ENCODE data around the gene ZNF513. TPM values are rescaled to one million over a fixed set of nuclear protein-coding genes. Genes with fewer than 3 reads are reported as not detected.
"Not testable (repeated sequence)": the region's sequence is repeated elsewhere in the genome, so short reads cannot be mapped to it uniquely, and the experiment has no call there.

ZNF513 gene
- total and polyA plus RNA-seq, 5 experiments from 2014 or later = 2.0 to 18.8 (median 6.0) TPM

DNA sequence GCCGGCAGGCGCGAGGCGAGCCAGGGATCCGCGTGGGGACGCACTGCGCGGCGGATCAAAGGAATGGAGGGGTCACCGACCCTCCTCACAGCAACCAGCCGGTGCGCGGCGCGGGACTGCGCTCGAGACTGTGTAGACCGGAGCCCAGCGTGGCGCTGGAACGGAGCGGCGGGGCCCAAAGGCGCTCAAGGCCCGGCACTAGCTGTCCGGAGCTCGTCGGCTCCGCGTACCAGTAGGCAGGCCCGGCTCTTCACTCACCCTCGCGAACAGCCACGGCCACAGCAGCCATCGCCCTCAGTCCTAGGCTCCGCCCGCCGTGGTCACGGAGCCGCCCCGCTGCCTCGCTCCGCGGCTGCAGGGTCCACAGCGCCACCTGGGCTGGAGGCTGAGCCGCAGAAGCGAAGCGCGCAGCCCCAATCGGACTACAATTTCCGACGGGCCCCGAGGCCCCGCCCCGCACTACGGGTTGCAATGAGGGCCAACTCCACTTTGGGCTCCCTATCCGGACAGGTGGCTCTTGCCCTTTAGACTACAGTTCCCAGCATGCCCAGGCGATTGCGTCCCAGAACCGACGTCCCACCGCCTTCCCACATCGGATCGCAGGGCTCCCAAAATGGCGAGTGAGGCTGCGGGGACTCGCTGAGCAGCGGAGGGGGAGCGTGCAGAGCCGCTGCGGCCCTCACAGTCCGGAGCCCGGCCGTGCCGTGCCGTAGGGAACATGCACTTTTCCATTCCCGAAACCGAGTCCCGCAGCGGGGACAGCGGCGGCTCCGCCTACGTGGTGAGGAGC lies 10.3 kb downstream of the ZNF513 start, which contains the start of the genes EIF2B4 and SNX17:
TSS of gene EIF2B4 (minus strand) at position 313 of the 790 bp plus-strand sequence. CDS start at position 289, 24 bp downstream.
TSS of gene SNX17 (plus strand) at position 591 of the 790 bp plus-strand sequence. CDS start at position 719, 128 bp downstream.
- Mint-ChIP-seq H3K36me3 (peaks cover 4 to 64% (median 18%) of the 10 kb centered on the region in 3 donors), H3K4me1 (peaks cover 26 to 43% (median 42%) of the 10 kb centered on the region in 4 donors), H3K27me3 (no peaks in the 10 kb centered on the region), H3K9me3 (no peaks in the 10 kb centered on the region), H3K27ac (peak within 1 kb of the TSS; percentile 92 to 99 (median 97)), H3K4me3 (peak within 1 kb of the TSS; percentile 84 to 100 (median 96))
- ATAC-seq = peak; percentile 91 to 93
- DNase-seq = peak; percentile 96 to 99 (median 99)
- POLR2A ChIA-PET = interaction anchor here (0.9 to 5.6 kb wide), 12 partner anchors 10 to 299 kb away, joined by 3 to 71 read pairs (median 6); partner anchors contain the start of genes GTF3C2, KHK, MPV17 and NRBP1

DNA sequence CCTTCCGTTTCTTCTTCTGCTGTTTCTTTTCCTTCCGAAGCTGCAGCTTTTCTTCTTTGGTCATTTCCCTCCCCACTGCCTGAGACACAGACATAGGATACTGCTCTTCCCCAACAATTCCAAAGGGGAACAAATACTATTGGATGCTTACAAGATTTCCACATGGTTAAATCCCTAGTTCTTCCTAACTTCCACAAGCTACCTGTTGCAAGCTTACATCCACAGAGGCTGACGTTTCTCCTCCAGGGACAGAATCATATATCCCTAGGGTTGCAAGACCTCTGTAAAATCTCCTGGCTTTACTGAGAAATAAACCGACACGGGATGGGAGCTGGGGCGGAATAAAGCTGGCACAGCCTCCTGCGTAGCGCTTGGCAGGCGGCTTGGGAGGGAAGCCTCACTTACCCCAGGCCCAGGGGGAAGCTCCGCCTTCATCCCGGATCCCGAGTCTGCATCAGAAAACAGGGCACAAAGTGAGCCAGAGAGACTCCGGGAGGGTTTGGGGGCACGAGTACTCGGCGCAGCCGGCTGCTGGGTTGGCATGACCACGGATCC lies 11.0 kb downstream of the ZNF513 start:
- ATAC-seq = no peak
- peak overlapping the region; percentile 89 to 99 (median 97) for H3K27ac Mint-ChIP-seq
- peaks cover 25 to 43% (median 42%) of the 10 kb centered on the region in 4 donors for H3K4me1 Mint-ChIP-seq
- peak overlapping the region; percentile 84 to 100 (median 96) for H3K4me3 Mint-ChIP-seq
- no peak for DNase-seq
- H3K36me3 Mint-ChIP-seq = peaks cover 4 to 60% (median 14%) of the 10 kb centered on the region in 3 donors
- POLR2A ChIA-PET = interaction anchor here (1.1 to 5.6 kb wide), 9 partner anchors 11 to 298 kb away, joined by 3 to 71 read pairs (median 7); partner anchors contain the start of genes GTF3C2, MPV17, NRBP1 and OST4
- no peaks in the 10 kb centered on the region for H3K27me3 Mint-ChIP-seq
- H3K9me3 Mint-ChIP-seq = no peaks in the 10 kb centered on the region

DNA sequence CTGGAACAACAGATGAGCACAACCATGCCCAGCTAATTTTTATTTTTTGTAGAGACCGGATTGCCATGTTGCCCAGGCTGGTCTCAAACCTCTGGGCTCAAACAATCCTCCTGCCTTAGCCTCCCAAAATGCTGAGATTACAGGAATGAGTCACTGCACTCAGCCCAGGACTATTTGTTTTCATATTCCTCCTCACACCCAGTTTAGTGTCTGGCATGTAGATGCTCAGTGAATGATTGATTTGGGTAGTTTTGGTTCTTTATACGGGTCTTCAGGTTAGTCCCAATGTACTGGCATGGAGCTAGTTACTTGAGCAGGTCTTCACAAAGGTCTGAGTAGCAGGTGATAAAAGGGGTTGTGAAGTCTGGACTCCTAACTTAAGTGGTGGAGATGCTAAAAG lies 16.6 kb downstream of the ZNF513 start:
- H3K27ac Mint-ChIP-seq = peak overlapping the region in 1 of 10 donors; percentile 43
- POLR2A ChIA-PET = interaction anchor here (1.2 kb wide), 1 partner anchor 46 kb away, joined by 5 read pairs; the partner anchor contains the start of gene PPM1G
- H3K9me3 Mint-ChIP-seq = no peaks in the 10 kb centered on the region

DNA sequence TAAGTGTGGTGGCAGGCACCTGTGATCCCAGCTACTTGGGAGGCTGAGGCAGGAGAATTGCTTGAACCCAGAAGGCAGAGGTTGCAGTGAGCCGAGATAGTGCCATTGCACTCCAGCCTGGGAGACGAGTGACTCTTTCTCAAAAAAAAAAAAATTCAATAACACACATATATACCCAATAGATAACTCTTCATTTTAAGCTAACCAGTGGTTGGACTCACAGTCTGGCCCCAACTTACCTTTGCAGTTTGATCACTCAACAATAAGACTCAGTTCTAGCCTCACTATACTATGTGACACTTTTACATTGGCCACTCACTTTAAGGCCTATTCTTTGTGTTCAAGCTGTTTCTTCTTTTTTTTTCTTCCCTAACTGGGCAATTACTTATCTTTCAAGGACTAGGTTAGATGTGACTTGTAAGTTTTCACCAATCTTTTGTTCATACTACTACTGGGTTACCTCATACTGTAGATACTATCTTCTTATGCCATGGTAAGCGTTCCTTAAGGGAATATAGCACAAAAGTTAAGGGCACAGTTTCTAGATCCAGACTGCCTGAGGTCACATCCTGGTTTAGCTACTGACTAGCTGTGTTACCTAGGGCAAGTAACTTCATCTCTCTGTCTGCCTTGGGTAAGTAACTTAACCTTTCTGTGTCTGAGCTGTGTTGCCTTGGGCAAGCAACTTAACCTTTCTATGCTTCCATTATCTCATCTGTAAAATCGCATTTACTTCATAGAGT lies 17.7 kb downstream of the ZNF513 start:
- DNase-seq = no peak
- POLR2A ChIA-PET = interaction anchor here (0.7 to 1.1 kb wide), 2 partner anchors 23 to 40 kb away, joined by 3 to 4 read pairs; partner anchors contain the start of gene MPV17
- peaks cover 0 to 38% (median 10%) of the 10 kb centered on the region in 3 donors for H3K36me3 Mint-ChIP-seq
- peaks cover 4 to 10% (median 9%) of the 10 kb centered on the region in 4 donors for H3K4me1 Mint-ChIP-seq
- no peaks in the 10 kb centered on the region for H3K27me3 Mint-ChIP-seq
- no peak for ATAC-seq
- H3K9me3 Mint-ChIP-seq = no peaks in the 10 kb centered on the region
- peak overlapping the region in 5 of 10 donors; percentile 5 to 79 (median 44) for H3K27ac Mint-ChIP-seq
- H3K4me3 Mint-ChIP-seq = no peak overlapping the region

More for the DNA sequence above, 16.6 kb downstream of the ZNF513 start:
- no peak for DNase-seq
- no peak overlapping the region for H3K4me3 Mint-ChIP-seq
- peaks cover 3 to 10% (median 5%) of the 10 kb centered on the region in 4 donors for H3K4me1 Mint-ChIP-seq
- no peaks in the 10 kb centered on the region for H3K27me3 Mint-ChIP-seq
- ATAC-seq = no peak
- peaks cover 0 to 46% (median 8%) of the 10 kb centered on the region in 3 donors for H3K36me3 Mint-ChIP-seq

DNA sequence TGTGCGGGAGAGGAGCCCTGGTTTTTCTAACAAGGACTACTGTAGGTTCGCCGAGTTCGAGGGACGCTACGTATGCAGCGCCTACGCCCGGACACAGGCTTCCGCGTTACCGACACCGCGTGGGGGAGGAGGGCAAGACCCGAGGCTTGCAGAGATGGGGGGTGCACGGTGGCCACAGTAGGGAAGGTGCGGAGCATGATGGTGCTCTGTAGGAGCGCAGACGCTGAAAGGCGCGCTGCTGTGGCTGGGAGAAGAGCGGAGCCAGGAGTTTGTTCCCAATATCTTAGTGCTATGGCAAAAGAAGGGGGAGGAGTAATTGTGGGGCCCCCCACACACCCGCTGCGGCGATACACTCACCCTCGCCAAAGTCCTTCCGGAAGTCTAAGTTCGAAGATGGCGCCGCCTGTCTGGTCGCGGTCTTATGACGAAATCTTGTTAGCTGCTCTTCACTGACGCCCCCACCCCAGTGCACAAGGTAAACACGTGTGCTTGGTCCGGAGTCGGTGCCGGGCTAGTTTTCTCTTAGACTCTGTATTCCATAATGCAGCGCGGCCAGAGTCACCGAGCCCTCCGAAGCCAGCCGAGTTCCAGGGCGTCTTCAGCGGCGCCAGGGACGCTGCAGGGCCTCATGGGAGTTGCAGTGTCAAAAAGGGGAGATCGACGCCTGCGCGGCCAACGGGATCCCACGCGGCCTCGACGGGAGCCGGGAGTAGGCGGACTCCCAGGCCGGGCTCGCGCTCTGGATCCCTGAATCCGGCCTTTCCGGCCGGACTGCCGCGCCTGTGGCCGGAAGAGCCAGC lies 24.0 kb downstream of the ZNF513 start, which contains the start of gene GTF3C2:
TSS of gene GTF3C2 (minus strand) at position 383 of the 800 bp plus-strand sequence. CDS start 13,210 bp downstream, outside the sequence.
- peaks cover 19 to 63% (median 52%) of the 10 kb centered on the region in 4 donors for H3K4me1 Mint-ChIP-seq
- H3K27me3 Mint-ChIP-seq = no peaks in the 10 kb centered on the region
- peak within 1 kb of the TSS; percentile 97 to 100 (median 99) for H3K27ac Mint-ChIP-seq
- ATAC-seq = peak; percentile 82
- no peaks in the 10 kb centered on the region for H3K9me3 Mint-ChIP-seq
- DNase-seq = peak; percentile 76 to 98 (median 90)
- H3K36me3 Mint-ChIP-seq = peaks cover 0 to 2% (median 2%) of the 10 kb centered on the region in 3 donors
- POLR2A ChIA-PET = interaction anchor here (0.5 to 2.4 kb wide), 10 partner anchors 9 to 305 kb away, joined by 3 to 55 read pairs (median 4); partner anchors contain the start of genes AGBL5, EIF2B4, MPV17 and NRBP1
- peak within 1 kb of the TSS; percentile 96 to 100 (median 98) for H3K4me3 Mint-ChIP-seq

DNA sequence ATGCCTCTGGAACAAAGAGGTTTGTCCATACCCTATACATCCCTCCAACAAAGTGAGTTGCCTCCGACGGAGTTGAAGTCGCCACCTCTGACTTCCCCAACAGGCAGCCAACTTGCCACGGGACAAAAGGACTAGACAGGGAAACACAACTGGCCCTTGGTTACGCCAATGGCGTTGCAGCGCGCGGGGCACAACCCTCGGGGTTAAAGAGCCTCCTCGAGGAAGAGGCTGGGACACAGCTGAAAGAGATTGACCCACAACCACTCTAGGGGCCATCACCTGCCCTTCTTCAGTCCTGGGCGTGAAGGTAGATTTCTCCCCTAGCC lies 24.5 kb downstream of the ZNF513 start:
- Mint-ChIP-seq H3K27ac (peak overlapping the region; percentile 97 to 100 (median 99)), H3K4me1 (peaks cover 21 to 68% (median 56%) of the 10 kb centered on the region in 4 donors), H3K36me3 (peaks cover 0 to 2% (median 2%) of the 10 kb centered on the region in 3 donors), H3K9me3 (no peaks in the 10 kb centered on the region), H3K27me3 (no peaks in the 10 kb centered on the region), H3K4me3 (peak overlapping the region; percentile 96 to 100 (median 98))
- ATAC-seq = peak; percentile 21 to 23
- peak in 2 of 10 donors; percentile 26 to 43 for DNase-seq
- POLR2A ChIA-PET = interaction anchor here (0.5 to 2.4 kb wide), 9 partner anchors 14 to 1052 kb away, joined by 3 to 55 read pairs (median 5); partner anchors contain the start of genes EIF2B4, MPV17, NRBP1 and PPM1G

DNA sequence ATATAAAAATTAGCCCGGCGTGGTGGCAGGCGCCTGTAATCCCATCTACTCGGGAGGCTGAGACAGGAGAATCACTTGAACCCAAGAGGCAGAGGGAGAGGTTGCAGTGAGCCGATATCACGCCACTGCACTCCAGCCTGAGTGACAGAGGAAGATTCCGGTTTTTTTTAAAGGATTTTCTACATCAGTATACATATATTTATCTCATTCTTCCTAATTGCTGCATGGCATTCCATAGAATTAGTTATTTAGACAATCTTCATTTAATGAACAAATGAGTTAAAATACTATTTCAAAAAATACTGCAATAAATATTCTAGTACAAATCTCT lies 26.0 kb downstream of the ZNF513 start:
- POLR2A ChIA-PET = interaction anchor here (0.6 to 1.8 kb wide), 3 partner anchors 15 to 228 kb away, joined by 5 to 6 read pairs (median 6); no protein-coding TSS in a partner anchor
- H3K4me1 Mint-ChIP-seq = peaks cover 21 to 78% (median 65%) of the 10 kb centered on the region in 4 donors

DNA sequence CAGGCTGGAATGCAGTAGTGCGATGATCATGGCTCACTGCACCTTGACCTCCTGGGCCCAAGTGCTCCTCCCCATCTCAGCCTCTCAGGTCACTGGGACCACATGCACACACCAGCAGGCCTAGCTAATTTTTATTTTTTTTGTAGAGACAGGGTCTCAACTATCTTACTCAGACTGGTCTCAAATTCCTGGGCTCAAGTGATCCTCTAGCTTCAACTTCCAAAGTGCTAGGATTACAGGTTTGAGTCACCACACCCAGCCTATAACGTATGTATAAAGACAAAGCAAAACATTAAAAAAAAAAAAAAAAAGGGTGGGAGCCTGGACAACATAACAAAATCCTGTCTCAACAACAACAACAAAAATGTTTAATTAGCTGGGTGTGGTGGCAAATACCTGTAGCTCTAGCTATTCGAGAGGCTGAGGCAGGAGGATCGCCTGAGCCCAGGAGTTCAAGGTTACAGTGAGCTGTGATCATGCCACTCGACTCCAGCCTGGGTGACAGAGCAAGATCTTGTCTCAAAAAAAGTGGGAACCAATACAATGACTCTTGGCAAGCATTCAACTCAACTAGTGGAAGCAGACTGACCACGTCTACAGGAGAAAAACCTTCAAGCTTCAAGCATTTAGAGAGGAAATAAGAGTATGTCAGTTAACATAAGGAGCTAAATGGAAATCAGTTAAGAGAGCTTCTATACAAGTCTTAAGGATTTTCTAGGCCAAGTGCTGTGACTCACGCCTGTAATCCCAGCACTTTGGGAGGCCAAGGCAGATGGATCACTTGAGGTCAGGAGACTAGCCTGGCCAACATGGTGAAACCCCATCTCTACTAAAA lies 26.6 kb downstream of the ZNF513 start:
- no peaks in the 10 kb centered on the region for H3K27me3 Mint-ChIP-seq
- ATAC-seq = no peak
- H3K4me3 Mint-ChIP-seq = peak overlapping the region in 8 of 10 donors; percentile 33 to 69 (median 55)
- peaks cover 23 to 81% (median 69%) of the 10 kb centered on the region in 4 donors for H3K4me1 Mint-ChIP-seq
- peaks cover 0 to 11% (median 2%) of the 10 kb centered on the region in 3 donors for H3K36me3 Mint-ChIP-seq
- H3K27ac Mint-ChIP-seq = peak overlapping the region in 7 of 10 donors; percentile 31 to 83 (median 62)
- H3K9me3 Mint-ChIP-seq = no peaks in the 10 kb centered on the region
- no peak for DNase-seq
- POLR2A ChIA-PET = interaction anchor here (0.6 to 1.8 kb wide), 5 partner anchors 10 to 227 kb away, joined by 3 to 6 read pairs (median 5); no protein-coding TSS in a partner anchor

More for the DNA sequence above, 26.0 kb downstream of the ZNF513 start:
- Mint-ChIP-seq H3K36me3 (peaks cover 0 to 7% (median 2%) of the 10 kb centered on the region in 3 donors), H3K27ac (peak overlapping the region in 3 of 10 donors; percentile 27 to 60 (median 55)), H3K9me3 (no peaks in the 10 kb centered on the region), H3K4me3 (peak overlapping the region in 9 of 10 donors; percentile 28 to 99 (median 64)), H3K27me3 (no peaks in the 10 kb centered on the region)
- ATAC-seq (no peak), DNase-seq (no peak)

DNA sequence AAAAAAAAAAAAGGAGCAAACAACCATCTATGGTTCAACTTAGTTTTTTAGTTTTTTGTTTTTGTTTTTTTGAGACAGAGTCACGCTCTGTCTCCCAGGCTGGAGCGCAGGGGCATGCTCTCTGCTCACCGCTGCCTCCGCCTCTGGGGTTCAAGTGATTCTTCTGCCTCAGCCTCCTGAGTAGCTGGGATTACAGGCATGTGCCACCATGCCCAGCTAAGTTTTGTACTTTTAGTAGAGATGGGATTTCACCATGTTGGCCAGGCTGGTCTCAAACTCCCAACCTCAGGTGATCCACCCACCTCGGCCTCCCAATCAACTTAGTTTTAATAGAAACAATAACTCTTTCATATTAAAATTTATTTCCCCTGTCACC lies 27.2 kb downstream of the ZNF513 start:
- not testable (repeated sequence) for ATAC-seq
- H3K4me3 Mint-ChIP-seq = peak overlapping the region in 5 of 10 donors; percentile 14 to 65 (median 33)
- POLR2A ChIA-PET = interaction anchor here (0.7 to 1.8 kb wide), 2 partner anchors 10 to 16 kb away, joined by 5 to 6 read pairs; no protein-coding TSS in a partner anchor

More for the DNA sequence above, 27.2 kb downstream of the ZNF513 start:
- H3K27me3 Mint-ChIP-seq, H3K9me3 Mint-ChIP-seq, DNase-seq: not testable (repeated sequence)
- peak overlapping the region in 5 of 10 donors; percentile 31 to 83 (median 71) for H3K27ac Mint-ChIP-seq
- H3K4me1 Mint-ChIP-seq = peaks cover 23 to 77% (median 66%) of the 10 kb centered on the region in 4 donors
- peaks cover 0 to 11% (median 0%) of the 10 kb centered on the region in 3 donors for H3K36me3 Mint-ChIP-seq
